Suprapubic skin (tissue), 4 donors: ENCODE data around the gene SRSF4. TPM values are rescaled to one million over a fixed set of nuclear protein-coding genes. Genes with fewer than 3 reads are reported as not detected.

Experiments
- DNase-seq, 2 donors: peaks; one replicate each; pipeline ENCODE4 v3.0.0-alpha.2; 2019; ENCODE audit warnings: low spot score in 2 of 2
- H3K27ac ChIP-seq: fragments of 200-600 bp; sonication (generic); one replicate; pipeline ENCODE4 v1.5.1; 2019
- H3K27me3 ChIP-seq: fragments of 200-600 bp; sonication (generic); one replicate; pipeline ENCODE4 v1.5.1; 2019
- H3K36me3 ChIP-seq: fragments of 200-600 bp; sonication (generic); one replicate; pipeline ENCODE4 v1.5.1; 2019
- H3K4me1 ChIP-seq: fragments of 200-600 bp; sonication (generic); one replicate; pipeline ENCODE4 v1.5.1; 2019
- H3K4me3 ChIP-seq: fragments of 200-600 bp; sonication (generic); one replicate; pipeline ENCODE4 v1.5.1; 2019; ENCODE audit warnings: mild to moderate bottlenecking
- H3K9me3 ChIP-seq: fragments of 200-600 bp; sonication (generic); one replicate; pipeline ENCODE4 v1.5.1; 2019
- CTCF ChIP-seq, 2 donors: fragments of 200-600 bp in 1 of 2; fragments of 450-650 bp in 1 of 2; sonication (generic) in 1 of 2; IDR thresholded peaks; one replicate each; pipeline ENCODE4 v1.5.1; 2016 to 2019; ENCODE audit warnings: antibody characterized with exemption in 2 of 2, mild to moderate bottlenecking in 1 of 2, moderate library complexity in 1 of 2
- EP300 ChIP-seq: sonication (generic); formaldehyde crosslinking; IDR thresholded peaks from one replicate; pipeline ENCODE4 v1.6.1; 2017; ENCODE audit warnings: antibody characterized with exemption
- POLR2A ChIP-seq, 2 donors: fragments of 450-650 bp; IDR thresholded peaks; one replicate each; pipeline ENCODE4 v1.6.1; 2017; ENCODE audit warnings: antibody characterized with exemption in 2 of 2, mild to moderate bottlenecking in 2 of 2, moderate library complexity in 2 of 2
- POLR2AphosphoS5 ChIP-seq, 3 donors: sonication (generic); formaldehyde crosslinking; IDR thresholded peaks; one replicate each; pipeline ENCODE4 v1.6.1; 2017; ENCODE audit warnings: antibody characterized with exemption in 3 of 3
- WGBS: methylation state at CpG from one replicate; pipeline ENCODE4 v1.1.5; 2018; 5-methylcytosine and 5-hydroxymethylcytosine counted together
- total RNA-seq, 4 donors: library from RNA; depleted of rRNA; stranded (reverse); fragments of >200 nt; gene quantifications; one replicate each; pipeline ENCODE4 v1.1.0, GENCODE V29; 2016

SRSF4 gene
- total RNA-seq: 10 to 100 TPM; 45.7 to 86.1 (median 60.5) TPM

GRCh38 chr1:29181413-29182225, at the start of gene SRSF4:
SRSF4 (minus strand) TSS chr1:29181900; CDS start chr1:29181752, 148 bp downstream.
- peak within 1 kb of the TSS; percentile 100 for H3K27ac ChIP-seq
- peak within 1 kb of the TSS; percentile 91 for H3K4me3 ChIP-seq
- WGBS: 0% methylated on average over 12 of the region's 100 CpGs
- peak; percentile 99 for DNase-seq
- H3K9me3 ChIP-seq: no peaks in the 10 kb centered on the region
- peaks cover 48% of the 10 kb centered on the region for H3K4me1 ChIP-seq
- TF ChIP-seq POLR2A (IDR thresholded peaks at IDR 0.05): peak; percentile 60 to 97
- TF ChIP-seq EP300: no peak
- TF ChIP-seq POLR2AphosphoS5 (IDR thresholded peaks at IDR 0.05): peak in 2 of 3 donors; percentile 61 to 85
- peak; percentile 57 to 90 for TF ChIP-seq CTCF (IDR thresholded peaks at IDR 0.05)
- H3K36me3 ChIP-seq: peaks cover 4% of the 10 kb centered on the region
- H3K27me3 ChIP-seq: no peaks in the 10 kb centered on the region

- Histone ChIP-seq H3K27ac (peak within 1 kb of the TSS; percentile 78), H3K9me3 (no peaks in the 10 kb centered on the region), H3K4me1 (peaks cover 17% of the 10 kb centered on the region), H3K36me3 (no peaks in the 10 kb centered on the region), H3K4me3 (peak within 1 kb of the TSS; percentile 80), H3K27me3 (no peaks in the 10 kb centered on the region)
- TF ChIP-seq POLR2AphosphoS5 (IDR thresholded peaks at IDR 0.05) (peak; percentile 30 to 73 (median 68)), EP300 (no peak), POLR2A (IDR thresholded peaks at IDR 0.05) (peak in 1 of 2 donors; percentile 47)
- WGBS: 4% methylated on average over 21 of the region's 52 CpGs
- peak; percentile 96 for DNase-seq
Measured at GRCh38 chr1:29230553-29231378, 49.1 kb upstream of the SRSF4 start, which contains the start of gene MECR. MECR (minus strand) TSS chr1:29230934; CDS start chr1:29230906, 28 bp downstream.

GRCh38 chr1:29230204-29230552, 48.5 kb upstream of the SRSF4 start:
- WGBS: 12% methylated on average over 4 of the region's 4 CpGs
- no peak for DNase-seq

GRCh38 chr1:29227511-29227910, 45.8 kb upstream of the SRSF4 start:
- no peak for DNase-seq
- TF ChIP-seq EP300: no peak
- no peak for TF ChIP-seq POLR2AphosphoS5 (IDR thresholded peaks at IDR 0.05)
- TF ChIP-seq POLR2A (IDR thresholded peaks at IDR 0.05): no peak
- no peak for TF ChIP-seq CTCF (IDR thresholded peaks at IDR 0.05)
- Histone ChIP-seq H3K27me3 (no peaks in the 10 kb centered on the region), H3K4me1 (peaks cover 17% of the 10 kb centered on the region), H3K4me3 (no peak overlapping the region), H3K9me3 (no peaks in the 10 kb centered on the region), H3K36me3 (peaks cover 22% of the 10 kb centered on the region), H3K27ac (no peak overlapping the region)
- 69% methylated on average over 5 of the region's 5 CpGs for WGBS

More at GRCh38 chr1:29230204-29230552, 48.5 kb upstream of the SRSF4 start:
- peaks cover 4% of the 10 kb centered on the region for H3K36me3 ChIP-seq
- H3K9me3 ChIP-seq: no peaks in the 10 kb centered on the region
- H3K4me3 ChIP-seq: peak overlapping the region; percentile 80
- H3K27ac ChIP-seq: peak overlapping the region; percentile 78
- no peaks in the 10 kb centered on the region for H3K27me3 ChIP-seq
- peaks cover 17% of the 10 kb centered on the region for H3K4me1 ChIP-seq
- TF ChIP-seq POLR2A (IDR thresholded peaks at IDR 0.05) (no peak), POLR2AphosphoS5 (IDR thresholded peaks at IDR 0.05) (no peak), EP300 (no peak), CTCF (IDR thresholded peaks at IDR 0.05) (no peak)

- no peaks in the 10 kb centered on the region for H3K27me3 ChIP-seq
- H3K9me3 ChIP-seq: no peaks in the 10 kb centered on the region
- no peak overlapping the region for H3K4me3 ChIP-seq
- no peak for TF ChIP-seq POLR2A (IDR thresholded peaks at IDR 0.05)
- no peak for TF ChIP-seq POLR2AphosphoS5 (IDR thresholded peaks at IDR 0.05)
- no peak for TF ChIP-seq CTCF (IDR thresholded peaks at IDR 0.05)
- TF ChIP-seq EP300: no peak
- H3K27ac ChIP-seq: no peak overlapping the region
- DNase-seq: no peak
- peaks cover 10% of the 10 kb centered on the region for H3K4me1 ChIP-seq
- H3K36me3 ChIP-seq: peaks cover 24% of the 10 kb centered on the region
- WGBS: 92% methylated on average over 4 of the region's 4 CpGs
Measured at GRCh38 chr1:29225361-29225760, 43.7 kb upstream of the SRSF4 start.
